ENCODE results near the gene SMG6. TPM values are rescaled to one million over a fixed set of nuclear protein-coding genes. Genes with fewer than 3 reads are reported as not detected.
A peak's percentile ranks its signal among the peaks of the same experiment; 100 is the strongest.

SMG6 gene
- total RNA-seq, 1 donor from 2014 or later: 47.7 TPM

DNA sequence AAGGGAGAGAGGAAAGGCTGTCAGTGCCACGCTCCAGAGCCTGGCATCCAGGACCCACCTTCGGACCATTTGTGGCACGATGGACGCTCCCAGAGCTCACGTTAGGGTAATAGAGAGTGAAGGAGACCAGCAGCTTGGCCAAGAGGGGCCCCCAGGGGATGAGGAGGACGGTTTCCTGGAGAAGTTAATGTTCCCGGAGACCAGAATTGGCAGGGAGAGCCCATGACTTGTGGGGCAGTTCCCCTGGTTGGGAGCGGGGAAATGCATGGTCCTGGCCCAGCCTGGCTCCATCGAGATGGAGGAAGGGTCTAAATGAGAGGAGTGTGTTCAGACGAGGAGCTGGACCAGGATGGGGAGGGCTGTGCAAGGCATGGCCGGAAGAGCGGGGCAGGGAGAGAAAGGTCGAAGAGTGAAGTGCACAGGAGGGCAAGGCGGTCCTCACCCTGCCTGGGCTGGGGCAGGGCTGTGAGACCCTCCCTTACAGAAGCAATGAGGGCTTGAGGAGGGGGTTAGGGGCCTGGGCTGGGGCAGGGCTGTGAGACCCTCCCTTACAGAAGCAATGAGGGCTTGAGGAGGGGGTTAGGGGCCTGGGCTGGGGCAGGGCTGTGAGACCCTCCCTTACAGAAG lies 251.5 kb downstream of the SMG6 start:
- H3K9me3 Mint-ChIP-seq (ENCODE audit: low read depth): no peaks in the 10 kb centered on the region
- no peak for DNase-seq (ENCODE audit: low spot score, unreplicated experiment)
- no peak overlapping the region for H3K27ac Mint-ChIP-seq
- H3K36me3 Mint-ChIP-seq (ENCODE audit: insufficient read depth): no peaks in the 10 kb centered on the region
- TF ChIP-seq, protein P1, sequence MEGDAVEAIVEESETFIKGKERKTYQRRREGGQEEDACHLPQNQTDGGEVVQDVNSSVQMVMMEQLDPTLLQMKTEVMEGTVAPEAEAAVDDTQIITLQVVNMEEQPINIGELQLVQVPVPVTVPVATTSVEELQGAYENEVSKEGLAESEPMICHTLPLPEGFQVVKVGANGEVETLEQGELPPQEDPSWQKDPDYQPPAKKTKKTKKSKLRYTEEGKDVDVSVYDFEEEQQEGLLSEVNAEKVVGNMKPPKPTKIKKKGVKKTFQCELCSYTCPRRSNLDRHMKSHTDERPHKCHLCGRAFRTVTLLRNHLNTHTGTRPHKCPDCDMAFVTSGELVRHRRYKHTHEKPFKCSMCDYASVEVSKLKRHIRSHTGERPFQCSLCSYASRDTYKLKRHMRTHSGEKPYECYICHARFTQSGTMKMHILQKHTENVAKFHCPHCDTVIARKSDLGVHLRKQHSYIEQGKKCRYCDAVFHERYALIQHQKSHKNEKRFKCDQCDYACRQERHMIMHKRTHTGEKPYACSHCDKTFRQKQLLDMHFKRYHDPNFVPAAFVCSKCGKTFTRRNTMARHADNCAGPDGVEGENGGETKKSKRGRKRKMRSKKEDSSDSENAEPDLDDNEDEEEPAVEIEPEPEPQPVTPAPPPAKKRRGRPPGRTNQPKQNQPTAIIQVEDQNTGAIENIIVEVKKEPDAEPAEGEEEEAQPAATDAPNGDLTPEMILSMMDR (IDR thresholded peaks at IDR 0.05; ENCODE audit: unreplicated experiment): no peak
- no peak overlapping the region for H3K4me3 Mint-ChIP-seq (ENCODE audit: low read depth)
- peaks cover 11% of the 10 kb centered on the region for H3K4me1 Mint-ChIP-seq (ENCODE audit: low read depth)
- H3K27me3 Mint-ChIP-seq: peaks cover 39% of the 10 kb centered on the region

DNA sequence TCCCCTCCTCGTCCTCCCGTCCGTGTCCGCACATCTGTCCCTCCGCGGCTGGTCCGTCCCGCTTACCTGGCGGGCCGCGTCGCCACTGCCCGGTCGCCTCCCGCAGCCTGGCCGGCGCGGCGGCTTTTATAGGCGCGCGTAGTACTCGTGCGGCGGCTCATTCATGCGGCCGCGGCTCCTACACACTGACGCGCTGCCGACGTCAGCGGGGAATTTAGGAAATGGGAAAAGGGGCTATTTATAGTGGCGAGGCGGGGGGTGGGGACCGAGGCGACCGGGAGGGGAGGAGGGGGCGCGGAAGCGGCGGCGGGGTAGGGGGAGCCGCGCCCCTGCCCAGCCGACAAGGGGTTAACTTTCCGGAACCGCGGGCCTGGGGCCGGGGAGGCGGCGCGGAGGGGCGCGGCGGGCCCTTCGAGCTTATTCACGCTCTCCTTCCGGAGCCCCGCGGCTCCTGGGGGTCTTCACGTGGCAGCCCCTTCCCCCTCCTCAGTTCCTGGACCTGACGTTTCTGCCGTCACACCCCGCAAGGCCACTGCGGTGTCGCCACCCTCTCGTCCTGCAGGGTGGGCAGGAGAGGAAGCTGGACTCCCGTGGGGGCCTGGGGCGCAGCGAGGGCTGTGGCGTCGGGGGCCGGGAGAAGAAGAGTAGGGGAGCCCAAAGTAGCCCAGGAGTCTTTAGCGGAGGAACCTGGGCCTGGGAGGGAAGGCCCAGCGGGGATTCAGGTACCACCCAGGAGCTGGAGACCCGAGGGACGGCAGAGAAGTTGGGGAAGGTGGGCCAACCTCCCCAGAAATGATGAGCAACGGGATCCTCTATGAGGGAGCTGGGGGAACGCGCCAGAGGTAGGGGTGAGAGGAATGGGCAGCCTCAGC lies 252.3 kb downstream of the SMG6 start:
- H3K27ac Mint-ChIP-seq: no peak overlapping the region
- peaks cover 11% of the 10 kb centered on the region for H3K4me1 Mint-ChIP-seq (ENCODE audit: low read depth)
- TF ChIP-seq, protein P1 (IDR thresholded peaks at IDR 0.05; ENCODE audit: unreplicated experiment): no peak

GRCh38 chr17:2050300-2051060 lies 253.1 kb downstream of the SMG6 start:
- Mint-ChIP-seq H3K27ac (no peak overlapping the region), H3K27me3 (peaks cover 36% of the 10 kb centered on the region), H3K9me3 (ENCODE audit: low read depth) (no peaks in the 10 kb centered on the region), H3K36me3 (ENCODE audit: insufficient read depth) (no peaks in the 10 kb centered on the region), H3K4me1 (ENCODE audit: low read depth) (peaks cover 11% of the 10 kb centered on the region), H3K4me3 (ENCODE audit: low read depth) (no peak overlapping the region)
- DNase-seq (ENCODE audit: low spot score, unreplicated experiment): peak; percentile 53
- TF ChIP-seq, protein P1 (IDR thresholded peaks at IDR 0.05; ENCODE audit: unreplicated experiment): peak; percentile 21

More for the DNA sequence above, 252.3 kb downstream of the SMG6 start:
- no peak for DNase-seq (ENCODE audit: low spot score, unreplicated experiment)
- no peaks in the 10 kb centered on the region for H3K36me3 Mint-ChIP-seq (ENCODE audit: insufficient read depth)
- H3K27me3 Mint-ChIP-seq: peaks cover 36% of the 10 kb centered on the region
- no peaks in the 10 kb centered on the region for H3K9me3 Mint-ChIP-seq (ENCODE audit: low read depth)
- peak overlapping the region; percentile 47 for H3K4me3 Mint-ChIP-seq (ENCODE audit: low read depth)

DNA sequence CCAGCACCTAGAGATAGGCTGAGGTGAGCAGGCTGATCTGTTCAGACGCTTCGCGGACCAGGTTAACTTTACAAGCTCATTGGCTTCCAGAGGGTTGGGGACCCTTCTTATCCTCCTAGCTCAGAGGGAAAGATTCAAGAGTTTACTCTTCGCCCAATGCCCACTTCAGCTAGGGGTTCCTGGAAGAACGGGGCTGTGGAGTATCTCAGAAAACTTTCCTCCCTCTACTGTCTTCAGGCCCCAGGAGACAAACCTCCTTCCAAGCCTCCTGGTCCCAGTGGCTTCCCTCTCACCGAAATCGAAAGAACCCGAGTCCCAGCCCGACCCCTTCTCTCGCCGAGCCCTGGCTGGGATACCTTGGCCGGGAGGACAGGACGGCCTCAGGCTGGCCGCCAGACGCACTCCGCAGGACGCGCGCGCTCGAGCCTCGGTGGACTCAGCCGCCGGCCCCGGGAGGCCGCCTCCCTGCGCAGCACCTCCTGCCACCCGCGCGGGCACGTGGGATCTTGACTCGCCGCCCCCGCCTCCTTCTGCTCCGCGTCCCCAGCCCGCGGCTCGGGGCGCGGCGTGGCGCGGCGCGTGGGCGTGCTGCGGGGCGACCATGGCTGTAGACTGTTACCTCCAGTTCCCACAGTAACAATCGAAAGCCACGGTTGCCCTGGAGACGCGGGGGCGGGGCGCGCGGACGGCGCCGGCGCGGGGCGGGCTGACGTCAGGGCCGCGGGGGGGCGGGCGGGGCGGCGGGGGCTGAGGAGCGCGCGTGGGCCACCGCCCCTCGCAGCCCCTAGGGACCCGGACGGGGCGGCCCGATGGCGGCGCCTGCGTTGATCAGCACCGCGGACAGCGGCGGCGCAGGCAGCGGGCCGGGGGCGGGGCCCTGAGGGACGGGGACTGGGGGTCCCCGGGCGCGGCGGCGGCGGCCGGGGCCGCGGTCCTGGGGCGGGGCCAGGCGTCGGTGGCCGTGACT lies 254.0 kb downstream of the SMG6 start:
- H3K27me3 Mint-ChIP-seq: peaks cover 34% of the 10 kb centered on the region
- peak overlapping the region; percentile 24 for H3K27ac Mint-ChIP-seq
- H3K4me1 Mint-ChIP-seq (ENCODE audit: low read depth): peaks cover 11% of the 10 kb centered on the region
- peak; percentile 87 for DNase-seq (ENCODE audit: low spot score, unreplicated experiment)
- TF ChIP-seq, protein P1 (IDR thresholded peaks at IDR 0.05; ENCODE audit: unreplicated experiment): no peak
- H3K9me3 Mint-ChIP-seq (ENCODE audit: low read depth): no peaks in the 10 kb centered on the region
- no peaks in the 10 kb centered on the region for H3K36me3 Mint-ChIP-seq (ENCODE audit: insufficient read depth)
- H3K4me3 Mint-ChIP-seq (ENCODE audit: low read depth): peak overlapping the region; percentile 78
